ENCODE measurements around the gene ABCG5.

The ABCG5 gene

GRCh38 chr2:43838560-43839267 is at the start of gene ABCG5, which contains the start of gene ABCG8:
Gene ABCG5 (minus strand): TSS chr2:43838839. CDS start chr2:43838679, 160 bp downstream.
Gene ABCG8 (plus strand): TSS chr2:43838971. CDS start chr2:43839054, 83 bp downstream.
- no peak for DNase-seq

GRCh38 chr2:43887176-43887575 is 48.5 kb upstream of the ABCG5 start:
- no peak for DNase-seq

- no peak for DNase-seq
Measured at GRCh38 chr2:43885132-43885632, 46.5 kb upstream of the ABCG5 start.

- DNase-seq: no peak
Measured at GRCh38 chr2:43884689-43885088, 46.0 kb upstream of the ABCG5 start.

- no peak for DNase-seq
Measured at GRCh38 chr2:43882312-43882711, 43.7 kb upstream of the ABCG5 start.

GRCh38 chr2:43880952-43881351 is 42.3 kb upstream of the ABCG5 start:
- DNase-seq: no peak

GRCh38 chr2:43880471-43880870 is 41.8 kb upstream of the ABCG5 start:
- no peak for DNase-seq

GRCh38 chr2:43879261-43879660 is 40.6 kb upstream of the ABCG5 start:
- no peak for DNase-seq

- DNase-seq: peak; percentile 87
Measured at GRCh38 chr2:43877782-43878464, 39.3 kb upstream of the ABCG5 start.

GRCh38 chr2:43874776-43875451 is 36.3 kb upstream of the ABCG5 start:
- no peak for DNase-seq

GRCh38 chr2:43872151-43872550 is 33.5 kb upstream of the ABCG5 start:
- DNase-seq: no peak

- DNase-seq: no peak
Measured at GRCh38 chr2:43855292-43855691, 16.7 kb upstream of the ABCG5 start.

GRCh38 chr2:43854671-43855070 is 16.0 kb upstream of the ABCG5 start:
- DNase-seq: no peak

GRCh38 chr2:43853141-43854081 is 14.8 kb upstream of the ABCG5 start:
- DNase-seq: no peak

GRCh38 chr2:43852196-43852730 is 13.6 kb upstream of the ABCG5 start:
- DNase-seq: no peak

GRCh38 chr2:43851011-43851980 is 12.7 kb upstream of the ABCG5 start:
- DNase-seq: no peak

- DNase-seq: no peak
Measured at GRCh38 chr2:43848214-43848613, 9.6 kb upstream of the ABCG5 start.

- DNase-seq: no peak
Measured at GRCh38 chr2:43846140-43846793, 7.6 kb upstream of the ABCG5 start.

GRCh38 chr2:43845181-43845580 is 6.5 kb upstream of the ABCG5 start:
- DNase-seq: no peak

- DNase-seq: no peak
Measured at GRCh38 chr2:43842866-43843226, 4.2 kb upstream of the ABCG5 start.

Data from stimulated activated CD8-positive, alpha-beta memory T cell treated with anti-CD3 and anti-CD28 coated beads, Interleukin-4, amount 100 ng/mL, for 48 hours (primary cell).